H1 (cell line): ENCODE data around the gene EMX2. TPM values are rescaled to one million over a fixed set of nuclear protein-coding genes. Genes with fewer than 3 reads are reported as not detected.

Experiments
- CBX8 ChIP-seq: fragments of 300-800, 300-1000 bp; sonication (generic); IDR thresholded peaks from 2 replicates; pipeline ENCODE4 v1.7.1; 2016; ENCODE audit warnings: low read depth, low read length, borderline replicate concordance
- CTBP2 ChIP-seq: IDR thresholded peaks from 2 replicates; pipeline ENCODE4 v1.7.0; 2011; ENCODE audit warnings: borderline replicate concordance, mild to moderate bottlenecking, moderate library complexity, mixed read lengths, low read length; ENCODE audit not compliant: insufficient read depth, insufficient read length
- CTCF ChIP-seq, 3 experiments: IDR thresholded peaks; 1 replicate in 2 of 3; 2 replicates in 1 of 3; pipeline versions ENCODE4 v1.5.1 to v1.6.1; 2011; ENCODE audit warnings: low read length in 3 of 3, mild to moderate bottlenecking in 3 of 3, inconsistent platforms in 2 of 3, low read depth in 1 of 3, moderate library complexity in 1 of 3; ENCODE audit not compliant: insufficient read depth in 1 of 3; ENCODE audit errors: control extremely low read depth in 1 of 3
- EGR1 ChIP-seq: IDR thresholded peaks from 2 replicates; pipeline ENCODE4 v1.6.1; 2011; ENCODE audit warnings: low read depth, low read length, borderline replicate concordance
- EZH2 ChIP-seq: fragments of 200-600 bp; sonication (generic); IDR thresholded peaks from 2 replicates; pipeline ENCODE4 v1.7.1; 2012; ENCODE audit warnings: low read depth, mild to moderate bottlenecking, moderate library complexity, low read length, inconsistent platforms; ENCODE audit not compliant: severe bottlenecking
- GTF2F1 ChIP-seq: IDR thresholded peaks from 2 replicates; pipeline ENCODE4 v1.6.1; 2012; ENCODE audit warnings: low read depth, low read length, improper control_type of control experiment, borderline replicate concordance
- HDAC2 ChIP-seq, 2 experiments: fragments of 300-600 bp in 1 of 2; sonication (generic) in 1 of 2; IDR thresholded peaks; 2 replicates each; pipeline ENCODE4 v1.6.1; 2011 to 2012; ENCODE audit warnings: low read depth in 2 of 2, low read length in 2 of 2, mild to moderate bottlenecking in 2 of 2, moderate library complexity in 2 of 2, borderline replicate concordance in 1 of 2, inconsistent platforms in 1 of 2
- NANOG ChIP-seq: IDR thresholded peaks from 2 replicates; pipeline ENCODE4 v1.6.1; 2011; ENCODE audit warnings: low read length, low read depth, mild to moderate bottlenecking, inconsistent platforms; ENCODE audit not compliant: insufficient read depth, poor library complexity, severe bottlenecking
- POLR2AphosphoS5 ChIP-seq: IDR thresholded peaks from 2 replicates; pipeline ENCODE4 v1.6.1; 2011; ENCODE audit warnings: low read depth, low read length
- POU5F1 ChIP-seq: IDR thresholded peaks from 2 replicates; pipeline ENCODE4 v1.6.1; 2011; ENCODE audit warnings: low read depth, mild to moderate bottlenecking, low read length, moderate library complexity
- RNF2 ChIP-seq: fragments of 200-900, 300-1000 bp; sonication (generic); IDR thresholded peaks from 2 replicates; pipeline ENCODE4 v1.7.1; 2016; ENCODE audit warnings: borderline replicate concordance, low read depth, mild to moderate bottlenecking, antibody characterized with exemption, low read length; ENCODE audit not compliant: poor library complexity, severe bottlenecking; ENCODE audit errors: missing control alignments
- SUZ12 ChIP-seq: fragments of 200-600 bp; sonication (generic); IDR thresholded peaks from 2 replicates; pipeline ENCODE4 v1.6.1; 2012; ENCODE audit warnings: mild to moderate bottlenecking, inconsistent platforms, low read length, moderate library complexity, mixed read lengths
- ZNF274 ChIP-seq: IDR thresholded peaks from 2 replicates; pipeline ENCODE4 v1.7.0; 2012; ENCODE audit warnings: low read length, borderline replicate concordance; ENCODE audit errors: extremely low read depth
- polyA plus RNA-seq, 7 experiments: library from polyadenylated mRNA; depleted of rRNA in 3 of 7; stranded (reverse) in 5 of 7; unstranded in 2 of 7; fragments of >200 nt in 5 of 7; fragments of 200-250 nt in 2 of 7; gene quantifications; 1 replicate in 5 of 7; 2 replicates in 1 of 7; 4 replicates in 1 of 7; pipeline versions ENCODE4 v1.2.1 to v1.2.3, GENCODE V29; 2011 to 2013; ENCODE audit warnings: missing spikeins in 2 of 7, mixed read lengths in 2 of 7
- total RNA-seq: library from RNA; stranded (reverse); fragmentation: NEBNext Ultra II Directional; extraction: Animal tissue kit (Norgen Biotek cat#: 25700); gene quantifications from 2 replicates; pipeline ENCODE4 v1.2.1, GENCODE V29; 2021

Gene EMX2
- total and polyA plus RNA-seq, 2 of the 8 experiments (the other 6 are each of a cell fraction or from before 2014, with no cell fraction given): not detected

DNA sequence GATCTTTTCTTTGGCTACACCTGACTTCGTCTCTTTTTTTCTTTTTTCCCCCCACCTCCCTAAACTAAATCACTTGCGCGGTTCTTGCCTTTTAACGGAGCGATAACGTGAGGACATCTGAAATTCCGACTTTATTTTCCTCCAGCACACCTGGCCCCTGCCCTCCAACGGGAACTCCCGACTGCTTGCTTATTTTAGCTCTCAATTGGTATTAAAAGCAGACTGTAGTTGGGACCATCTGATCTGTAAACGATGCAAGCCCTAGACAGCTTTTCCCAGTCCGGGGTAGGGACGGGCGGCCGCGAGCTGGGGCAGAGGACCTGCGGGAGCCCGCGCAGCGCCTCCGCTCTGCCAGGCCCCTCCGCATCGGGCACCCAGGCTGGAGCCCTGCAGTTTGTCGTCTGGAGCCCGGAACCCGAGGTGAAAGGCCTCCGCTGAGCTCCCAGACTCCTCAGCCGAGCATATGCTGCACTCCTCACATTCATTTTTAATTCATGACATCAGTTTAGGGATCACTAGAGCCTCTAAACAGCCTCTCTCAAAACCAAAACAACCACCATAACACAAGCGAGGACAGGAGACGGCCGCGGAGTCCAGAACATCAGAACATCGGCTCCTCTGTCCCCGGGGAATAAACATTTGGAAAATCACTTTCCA, 10.0 kb upstream of the EMX2 start (continued):
- TF ChIP-seq CTCF (IDR thresholded peaks at IDR 0.05; ENCODE audit: control extremely low read depth in 1 of 3, insufficient read depth in 1 of 3, low read depth in 1 of 3, low read length in 3 of 3) (no peak), RNF2 (peak; percentile 97), CBX8 (peak; percentile 72), HDAC2 (IDR thresholded peaks at IDR 0.05; ENCODE audit: borderline replicate concordance in 1 of 2, low read depth in 2 of 2, low read length in 2 of 2) (no peak), ZNF274 (no peak), POU5F1 (no peak), SUZ12 (peak; percentile 99), POLR2AphosphoS5 (no peak), CTBP2 (no peak), EZH2 (peak; percentile 99), EGR1 (no peak), GTF2F1 (no peak), NANOG (no peak)
- TF ChIP-seq, all 59 proteins: peak for 4
